ENCODE measurements around the gene OLFML2A.

GRCh38 chr9:124747065-124747464, 29.9 kb upstream of the OLFML2A start:
- TF ChIP-seq CTCF (IDR thresholded peaks at IDR 0.05) (no peak), MLX (CRISPR knock-in tag; IDR thresholded peaks at IDR 0.05) (no peak), NFYB (CRISPR knock-in tag; conservative IDR thresholded peaks at IDR 0.05; ENCODE audit: low read depth) (no peak), STAT6 (CRISPR knock-in tag; conservative IDR thresholded peaks at IDR 0.05; ENCODE audit: low read depth) (no peak), ATF2 (CRISPR knock-in tag; IDR thresholded peaks at IDR 0.05; ENCODE audit: borderline replicate concordance, low read depth) (no peak), TEAD1 (CRISPR knock-in tag; IDR thresholded peaks at IDR 0.05) (no peak), HMGXB4 (CRISPR knock-in tag; IDR thresholded peaks at IDR 0.05) (no peak), NR1H2 (CRISPR knock-in tag; IDR thresholded peaks at IDR 0.05) (no peak), ZNF121 (CRISPR knock-in tag; IDR thresholded peaks at IDR 0.05) (no peak), USF2 (CRISPR knock-in tag; IDR thresholded peaks at IDR 0.05) (no peak), MXD4 (CRISPR knock-in tag; IDR thresholded peaks at IDR 0.05; ENCODE audit: borderline replicate concordance) (no peak)

Data from WTC11 (cell line).